ENCODE measurements around the gene SPG21.

GRCh38 chr15:64954395-64954794 is 35.3 kb downstream of the SPG21 start:
- TF ChIP-seq CTCF (IDR thresholded peaks at IDR 0.05 in 8 of 11, conservative IDR thresholded peaks at IDR 0.05 in 3 of 11) (no peak), POLR2AphosphoS5 (IDR thresholded peaks at IDR 0.05) (no peak)
